Measurements from ENCODE around the gene CDH10.

GRCh38 chr5:24525414-24525813, 119.4 kb downstream of the CDH10 start:
- TF ChIP-seq POLR2A (IDR thresholded peaks at IDR 0.05): no peak
- TF ChIP-seq, protein P1, sequence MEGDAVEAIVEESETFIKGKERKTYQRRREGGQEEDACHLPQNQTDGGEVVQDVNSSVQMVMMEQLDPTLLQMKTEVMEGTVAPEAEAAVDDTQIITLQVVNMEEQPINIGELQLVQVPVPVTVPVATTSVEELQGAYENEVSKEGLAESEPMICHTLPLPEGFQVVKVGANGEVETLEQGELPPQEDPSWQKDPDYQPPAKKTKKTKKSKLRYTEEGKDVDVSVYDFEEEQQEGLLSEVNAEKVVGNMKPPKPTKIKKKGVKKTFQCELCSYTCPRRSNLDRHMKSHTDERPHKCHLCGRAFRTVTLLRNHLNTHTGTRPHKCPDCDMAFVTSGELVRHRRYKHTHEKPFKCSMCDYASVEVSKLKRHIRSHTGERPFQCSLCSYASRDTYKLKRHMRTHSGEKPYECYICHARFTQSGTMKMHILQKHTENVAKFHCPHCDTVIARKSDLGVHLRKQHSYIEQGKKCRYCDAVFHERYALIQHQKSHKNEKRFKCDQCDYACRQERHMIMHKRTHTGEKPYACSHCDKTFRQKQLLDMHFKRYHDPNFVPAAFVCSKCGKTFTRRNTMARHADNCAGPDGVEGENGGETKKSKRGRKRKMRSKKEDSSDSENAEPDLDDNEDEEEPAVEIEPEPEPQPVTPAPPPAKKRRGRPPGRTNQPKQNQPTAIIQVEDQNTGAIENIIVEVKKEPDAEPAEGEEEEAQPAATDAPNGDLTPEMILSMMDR (IDR thresholded peaks at IDR 0.05): no peak

Data from sigmoid colon (tissue), 3 donors.